T follicular helper cell (primary cell): Measurements from ENCODE around the gene ANKMY1.
A peak's percentile ranks its signal among the peaks of the same experiment; 100 is the strongest.

Experiments
- DNase-seq: peaks from one replicate; pipeline ENCODE4 v3.0.0-alpha.2; 2020; ENCODE audit warnings: low read depth
- total RNA-seq, 2 experiments: gene quantifications; one replicate each; lab custom pipeline; 2026; lab: John Stamatoyannopoulos, UW

The ANKMY1 gene, protein sequence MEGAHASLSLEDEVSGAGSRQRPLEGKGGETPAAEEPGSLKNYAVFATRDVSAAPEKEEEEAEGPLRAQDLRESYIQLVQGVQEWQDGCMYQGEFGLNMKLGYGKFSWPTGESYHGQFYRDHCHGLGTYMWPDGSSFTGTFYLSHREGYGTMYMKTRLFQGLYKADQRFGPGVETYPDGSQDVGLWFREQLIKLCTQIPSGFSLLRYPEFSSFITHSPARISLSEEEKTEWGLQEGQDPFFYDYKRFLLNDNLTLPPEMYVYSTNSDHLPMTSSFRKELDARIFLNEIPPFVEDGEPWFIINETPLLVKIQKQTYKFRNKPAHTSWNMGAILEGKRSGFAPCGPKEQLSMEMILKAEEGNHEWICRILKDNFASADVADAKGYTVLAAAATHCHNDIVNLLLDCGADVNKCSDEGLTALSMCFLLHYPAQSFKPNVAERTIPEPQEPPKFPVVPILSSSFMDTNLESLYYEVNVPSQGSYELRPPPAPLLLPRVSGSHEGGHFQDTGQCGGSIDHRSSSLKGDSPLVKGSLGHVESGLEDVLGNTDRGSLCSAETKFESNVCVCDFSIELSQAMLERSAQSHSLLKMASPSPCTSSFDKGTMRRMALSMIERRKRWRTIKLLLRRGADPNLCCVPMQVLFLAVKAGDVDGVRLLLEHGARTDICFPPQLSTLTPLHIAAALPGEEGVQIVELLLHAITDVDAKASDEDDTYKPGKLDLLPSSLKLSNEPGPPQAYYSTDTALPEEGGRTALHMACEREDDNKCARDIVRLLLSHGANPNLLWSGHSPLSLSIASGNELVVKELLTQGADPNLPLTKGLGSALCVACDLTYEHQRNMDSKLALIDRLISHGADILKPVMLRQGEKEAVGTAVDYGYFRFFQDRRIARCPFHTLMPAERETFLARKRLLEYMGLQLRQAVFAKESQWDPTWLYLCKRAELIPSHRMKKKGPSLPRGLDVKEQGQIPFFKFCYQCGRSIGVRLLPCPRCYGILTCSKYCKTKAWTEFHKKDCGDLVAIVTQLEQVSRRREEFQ
- 23.7 to 68.9 reads per million in 2 experiments for total RNA-seq

DNA sequence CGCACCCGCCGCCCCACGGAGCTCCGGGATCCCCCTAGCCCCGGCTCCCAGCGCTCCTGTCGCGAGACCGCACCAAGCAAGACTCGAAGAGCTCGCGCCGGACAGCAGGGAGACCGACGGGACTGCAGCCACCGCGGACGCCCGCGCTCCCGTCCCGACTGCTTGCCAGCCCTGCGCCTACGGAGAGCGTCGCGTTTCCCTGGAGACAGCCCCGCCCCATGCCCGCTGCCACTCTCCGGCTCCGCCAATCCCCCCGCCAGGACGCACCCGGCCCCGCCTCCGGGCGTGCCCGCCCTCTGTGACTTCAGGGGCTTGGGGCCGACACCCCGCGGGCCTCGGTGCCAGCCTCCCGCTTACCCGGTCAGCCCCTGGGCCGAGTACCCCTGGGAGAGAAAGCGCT lies at the start of gene ANKMY1:
TSS of gene ANKMY1 (minus strand) at position 181 of the 400 bp plus-strand sequence. CDS start 653 bp downstream, outside the sequence.
- DNase-seq = peak; percentile 48

DNA sequence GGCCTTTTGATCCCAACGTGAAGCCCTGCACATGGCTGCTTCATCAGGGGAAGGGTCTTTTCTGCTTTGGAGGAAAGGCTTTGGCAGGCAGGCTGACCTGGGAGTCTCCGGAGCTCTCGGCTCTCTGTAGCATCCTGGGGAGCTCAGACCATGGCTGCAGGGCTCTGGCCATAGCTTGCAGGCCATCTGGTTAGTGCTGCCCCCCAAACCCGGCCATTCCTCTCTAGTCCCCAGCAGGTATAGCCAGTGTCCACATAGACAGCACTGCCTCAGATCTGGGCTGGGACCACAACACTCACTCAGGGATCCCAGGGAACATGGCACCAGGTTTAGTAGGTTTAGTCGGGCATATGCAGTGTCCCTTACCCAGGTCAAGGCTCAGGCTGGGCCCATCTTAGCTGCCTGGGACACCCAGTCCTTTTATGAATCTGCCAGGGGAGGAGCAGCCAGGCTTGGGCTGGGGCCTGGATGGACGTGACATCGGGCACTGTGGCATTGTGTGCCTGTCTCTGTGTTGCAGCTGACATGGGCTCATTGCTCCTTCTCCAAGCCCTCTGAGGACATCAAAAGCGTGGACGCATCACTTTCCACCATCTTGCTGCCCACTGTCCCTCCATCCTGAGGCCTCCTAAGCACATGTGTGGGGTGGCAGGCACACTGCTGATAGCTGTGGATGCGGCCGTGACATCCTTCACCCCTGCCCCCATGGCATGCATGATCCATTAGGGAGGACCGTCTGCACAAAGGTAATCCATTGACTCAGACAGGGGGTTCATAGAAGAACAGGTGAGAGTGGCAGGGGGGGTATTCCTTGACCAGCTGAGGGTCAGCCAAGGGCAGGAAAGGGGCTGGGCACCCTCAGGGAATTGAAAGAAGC lies 48.3 kb upstream of the ANKMY1 start:
- no peak for DNase-seq

DNA sequence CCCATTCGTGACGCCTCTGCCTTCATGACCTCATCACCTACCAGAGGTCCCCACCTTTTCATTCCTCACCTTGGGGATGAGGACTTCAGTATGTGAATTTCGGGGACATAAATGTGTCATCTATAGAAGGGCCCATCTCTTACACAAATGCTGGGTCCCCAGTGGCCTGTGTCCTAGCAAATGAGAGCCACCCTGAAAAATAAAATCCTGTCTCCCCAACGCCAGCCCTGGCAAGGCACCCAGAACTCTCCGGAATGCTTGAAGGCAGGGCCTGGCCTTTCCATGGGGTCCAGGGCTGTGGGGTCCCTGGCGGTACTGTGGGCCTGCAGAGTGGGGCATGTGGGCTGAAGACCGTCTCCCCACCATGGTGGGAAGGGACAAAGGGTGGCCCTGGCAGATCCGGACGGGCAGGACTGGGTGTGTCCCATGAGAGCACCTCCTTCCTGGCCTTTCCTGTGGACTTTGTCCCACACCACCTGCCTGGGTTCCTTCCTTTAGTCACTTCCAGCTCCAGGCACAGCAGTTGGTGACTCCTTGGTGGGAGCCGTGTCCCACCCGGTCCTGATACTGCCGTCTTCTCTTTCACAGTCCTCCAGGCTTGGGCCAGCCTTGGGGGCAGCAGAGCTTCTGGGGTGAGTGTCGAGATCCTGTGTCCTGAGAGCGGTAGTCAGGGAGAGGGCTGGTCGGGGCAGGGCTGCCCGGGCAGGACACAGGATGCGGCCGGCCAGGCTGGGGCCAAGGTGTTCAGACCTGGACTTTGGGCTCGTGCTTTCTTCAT lies 47.3 kb upstream of the ANKMY1 start:
- DNase-seq = no peak

DNA sequence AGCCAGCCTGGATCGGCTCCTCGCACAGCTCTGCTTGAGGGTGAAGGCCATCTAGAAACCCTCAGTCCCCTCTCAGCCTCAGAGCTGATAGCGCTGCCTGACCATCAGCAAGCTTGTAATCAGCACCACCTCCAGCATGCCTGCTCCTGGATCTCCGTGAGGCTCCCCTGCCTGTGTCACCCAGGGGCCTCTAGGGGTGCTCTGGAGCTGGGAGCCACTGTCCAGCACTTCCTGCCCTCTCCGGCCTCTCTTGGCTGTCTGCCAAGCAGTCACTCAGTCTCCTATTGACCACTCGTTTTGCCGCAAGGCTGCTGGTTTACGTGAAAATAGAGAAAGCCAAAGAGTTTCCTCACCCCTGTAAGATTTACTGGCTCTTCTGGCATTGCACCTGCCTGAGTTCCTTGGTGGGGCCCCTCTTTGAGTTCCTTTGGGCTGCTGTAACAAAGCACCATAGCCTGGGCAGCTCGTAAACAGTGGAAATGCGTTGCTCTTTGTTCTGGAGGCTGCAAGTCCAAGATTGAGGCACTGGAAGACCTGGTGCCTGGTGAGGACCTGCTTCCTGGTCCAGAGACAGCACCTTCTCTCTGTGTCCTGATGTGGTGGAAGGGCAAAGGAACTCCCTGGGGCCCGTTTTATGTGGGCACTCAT lies 46.6 kb upstream of the ANKMY1 start:
- no peak for DNase-seq

DNA sequence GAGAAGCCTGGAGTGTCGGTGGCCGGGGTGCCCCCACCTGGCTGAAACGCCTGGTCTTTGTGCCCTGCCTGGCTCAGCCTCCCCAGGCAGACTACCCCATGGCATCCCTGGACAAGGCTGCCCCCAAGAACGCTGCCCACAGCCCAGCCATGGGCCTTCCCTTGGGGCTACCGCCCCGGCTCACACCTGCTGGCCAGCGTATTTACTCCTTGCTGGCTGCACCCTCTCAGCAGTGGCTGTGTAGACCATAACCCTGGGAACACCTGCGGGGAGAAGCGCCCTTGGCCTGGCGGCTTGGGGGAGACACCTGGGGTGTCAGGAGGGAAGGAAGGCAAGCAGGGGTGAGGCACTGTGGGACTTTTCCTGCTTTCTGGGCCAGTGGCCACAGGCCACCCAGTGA lies 46.1 kb upstream of the ANKMY1 start:
- no peak for DNase-seq

DNA sequence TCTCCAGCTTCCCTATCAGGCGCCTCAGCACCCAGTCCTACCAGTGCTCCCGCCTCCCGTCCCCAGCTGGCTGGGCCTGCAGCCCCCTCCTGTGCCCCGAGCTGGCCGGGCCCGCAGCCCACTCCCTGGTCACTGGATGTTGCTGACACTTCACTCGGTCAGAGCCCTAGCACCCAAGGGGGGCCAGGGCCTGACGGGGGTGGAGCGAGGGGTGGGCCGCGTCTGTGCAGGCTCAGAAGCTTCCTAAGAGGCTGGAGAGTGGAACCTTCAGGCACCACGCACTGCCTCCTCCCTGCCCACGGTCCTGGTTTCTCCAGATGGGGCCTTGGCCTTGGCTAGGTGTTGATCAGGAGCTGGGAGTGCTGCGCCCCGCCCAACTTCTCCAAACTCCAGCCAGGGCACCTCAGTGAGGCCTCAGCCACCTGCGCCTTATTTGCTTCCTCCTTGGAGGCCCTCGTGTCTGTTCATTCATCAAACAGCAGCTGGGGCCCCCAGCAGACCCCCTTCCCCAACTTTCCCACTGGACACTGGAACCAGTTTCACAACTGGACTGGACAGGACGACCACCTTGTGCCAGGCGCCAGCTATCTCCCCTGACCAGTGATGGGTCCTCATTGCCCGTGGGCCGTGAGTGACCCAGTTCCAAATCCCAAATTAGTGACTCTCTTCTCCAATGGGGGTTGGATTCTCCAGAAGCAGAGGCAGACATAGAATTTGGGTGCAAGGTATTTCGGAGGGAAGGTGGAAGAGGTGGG lies 45.5 kb upstream of the ANKMY1 start:
- no peak for DNase-seq

DNA sequence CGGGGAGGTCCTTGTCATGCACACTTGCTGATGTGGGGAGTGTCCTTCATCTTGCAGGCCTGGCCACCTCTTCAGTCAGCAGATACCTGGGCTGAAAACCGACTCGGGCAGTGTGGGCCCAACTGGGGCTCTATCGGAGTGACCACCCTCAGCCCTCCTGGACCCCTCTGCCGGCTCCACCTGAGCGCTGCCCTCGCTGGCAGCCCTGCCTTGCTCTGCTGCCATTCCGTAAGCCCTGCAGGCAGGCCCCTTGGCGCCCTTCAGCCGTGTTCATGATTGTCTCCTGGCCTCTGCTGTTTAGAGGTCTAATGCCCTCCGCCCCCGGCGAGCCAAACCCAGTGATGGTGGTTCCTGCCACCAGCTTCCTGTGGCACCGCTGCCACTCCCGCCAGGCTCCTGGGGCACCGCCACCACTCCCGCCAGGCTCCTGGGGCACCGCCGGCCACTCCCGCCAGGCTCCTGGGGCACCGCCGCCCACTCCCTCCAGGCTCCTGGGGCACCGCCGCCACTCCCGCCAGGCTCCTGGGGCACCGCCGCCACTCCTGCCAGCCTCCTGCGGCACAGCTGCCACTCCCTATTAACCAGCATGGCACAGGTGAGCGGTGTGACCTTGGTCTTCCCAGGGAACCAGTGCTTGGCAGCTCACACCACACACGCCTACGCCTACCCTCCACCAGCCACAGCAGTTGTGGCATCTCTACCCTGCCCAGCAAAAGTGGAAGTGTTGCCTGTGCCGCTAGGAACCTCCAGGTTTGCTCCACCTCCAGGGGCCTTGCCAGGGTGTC lies 44.7 kb upstream of the ANKMY1 start:
- no peak for DNase-seq

DNA sequence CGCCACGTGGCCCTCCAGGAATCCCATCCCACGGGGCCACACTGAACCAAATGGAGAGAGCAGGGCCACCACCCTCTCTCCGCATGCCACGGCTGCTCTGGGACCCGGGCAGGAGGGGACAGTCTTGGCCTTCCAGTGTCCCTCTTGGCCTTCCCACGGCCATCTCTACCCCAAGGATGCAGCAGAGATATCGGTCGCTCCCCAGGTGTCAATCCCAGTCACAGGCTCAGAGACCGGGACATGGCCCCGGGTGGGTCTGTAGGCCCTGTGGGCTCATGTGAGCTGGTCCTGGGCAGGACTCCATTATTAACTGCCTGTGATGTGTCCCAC lies 44.0 kb upstream of the ANKMY1 start:
- DNase-seq = no peak

DNA sequence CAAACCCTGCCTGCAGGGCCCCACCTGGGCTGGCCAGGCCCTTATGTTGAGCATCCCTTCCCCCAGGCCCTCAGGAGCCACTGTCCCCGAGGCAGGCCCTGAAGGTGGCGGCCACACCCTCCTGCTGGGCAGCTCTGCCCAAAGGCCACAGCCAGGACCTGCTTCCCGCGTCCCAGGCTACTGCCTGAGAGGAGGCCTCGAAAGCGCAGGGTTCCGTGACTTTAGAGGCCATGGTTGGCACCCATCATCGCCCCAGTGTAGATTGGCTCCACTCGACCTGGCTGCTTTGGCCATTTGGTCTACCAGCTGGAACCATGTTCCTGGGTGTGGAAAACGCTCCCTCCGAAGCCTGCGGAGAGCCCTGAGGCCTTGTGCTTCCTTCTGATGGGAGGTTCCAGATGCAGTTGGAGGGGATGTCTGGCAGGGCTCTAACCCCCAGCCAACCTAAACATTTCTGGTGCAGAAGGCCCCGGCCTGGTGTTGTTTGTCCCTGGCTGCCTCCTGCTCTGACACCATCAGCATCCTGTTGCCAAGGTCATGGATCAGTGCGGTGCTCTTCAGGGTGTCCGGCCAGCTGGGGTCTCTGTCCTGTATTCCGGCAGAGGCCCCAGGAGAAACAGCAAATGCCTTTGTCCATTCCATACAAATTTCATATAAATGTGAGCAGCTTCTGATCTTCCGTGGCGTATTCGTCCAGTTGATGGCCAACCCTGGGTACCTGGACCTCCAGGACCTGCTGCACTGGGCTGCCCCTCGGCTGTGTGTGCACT lies 43.5 kb upstream of the ANKMY1 start:
- no peak for DNase-seq

DNA sequence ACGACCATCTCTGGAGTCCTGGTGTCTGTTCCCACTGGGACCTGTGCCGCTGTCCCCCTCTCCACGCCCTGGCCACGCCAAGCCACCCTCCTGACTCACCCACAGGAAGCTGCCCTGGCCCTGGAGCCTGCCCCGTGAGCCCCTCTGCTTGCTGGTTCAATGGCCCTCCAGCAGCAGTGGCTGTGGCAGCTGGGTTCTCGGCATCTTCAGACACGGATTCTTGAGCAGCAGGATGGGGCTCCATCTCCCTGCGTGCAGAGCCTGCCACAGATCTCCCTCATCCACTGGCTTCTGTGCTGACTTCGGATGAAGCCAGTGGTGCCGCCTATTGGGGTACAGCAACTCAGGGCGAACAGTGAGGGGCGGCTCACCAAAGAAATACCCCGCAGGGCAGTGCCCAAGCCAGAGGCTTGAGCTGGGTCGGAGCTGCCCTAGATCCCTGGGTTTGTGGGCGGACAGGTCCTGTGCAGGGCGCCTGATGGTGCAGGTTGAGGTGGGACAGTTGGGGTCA lies 42.7 kb upstream of the ANKMY1 start:
- no peak for DNase-seq

DNA sequence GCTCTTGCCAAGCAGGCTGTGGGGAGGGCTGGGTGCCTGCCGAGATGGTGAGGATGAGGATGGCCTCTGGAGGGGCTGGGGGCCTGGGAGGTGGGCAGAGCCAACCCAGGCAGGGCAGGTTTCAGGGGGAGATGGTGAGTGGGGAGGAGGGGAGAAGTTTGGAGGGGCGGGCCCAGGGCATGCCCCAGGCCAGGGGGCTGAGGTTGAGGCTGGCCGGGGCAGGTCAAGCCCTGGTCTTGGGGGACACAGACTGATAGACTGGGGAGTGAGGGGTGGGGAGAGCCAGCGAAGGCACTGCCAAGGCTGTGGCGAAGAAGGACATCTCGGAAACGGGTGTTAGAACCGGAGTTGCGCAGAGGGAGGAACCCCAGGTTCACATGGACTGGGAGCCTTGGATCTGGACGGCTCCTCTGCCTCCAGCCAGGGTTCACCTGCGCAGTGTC lies 41.4 kb upstream of the ANKMY1 start:
- DNase-seq = no peak

DNA sequence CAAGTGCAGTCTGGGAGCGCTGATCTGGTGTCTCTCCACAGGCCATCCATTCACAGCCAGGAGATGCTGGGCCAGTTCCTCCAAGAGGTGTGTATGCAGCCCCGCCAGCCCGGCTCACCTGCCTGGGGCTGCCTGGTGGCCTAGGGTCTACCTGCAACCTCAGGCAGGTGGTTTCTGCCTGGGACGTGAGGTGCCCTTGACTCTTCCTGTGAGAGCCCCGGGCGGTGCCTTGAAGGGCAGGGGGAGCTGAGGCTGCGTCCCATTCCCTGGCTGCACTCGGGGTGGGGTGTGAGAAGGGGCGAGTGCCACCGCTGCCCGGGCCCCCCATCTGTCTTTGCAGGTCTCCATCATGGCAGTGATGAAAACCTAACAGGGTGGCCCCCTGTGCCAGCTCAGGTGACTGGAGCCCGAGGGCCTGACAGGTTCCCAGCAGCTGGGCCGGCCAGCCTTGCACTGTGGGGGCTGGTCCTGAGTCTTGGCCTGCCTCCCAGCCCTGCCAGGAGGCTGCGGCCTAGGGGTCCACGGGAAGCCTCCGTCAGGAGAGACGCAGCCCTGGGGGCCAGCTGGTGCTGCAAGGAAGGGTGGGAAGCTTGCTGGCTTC lies 40.6 kb upstream of the ANKMY1 start:
- no peak for DNase-seq

DNA sequence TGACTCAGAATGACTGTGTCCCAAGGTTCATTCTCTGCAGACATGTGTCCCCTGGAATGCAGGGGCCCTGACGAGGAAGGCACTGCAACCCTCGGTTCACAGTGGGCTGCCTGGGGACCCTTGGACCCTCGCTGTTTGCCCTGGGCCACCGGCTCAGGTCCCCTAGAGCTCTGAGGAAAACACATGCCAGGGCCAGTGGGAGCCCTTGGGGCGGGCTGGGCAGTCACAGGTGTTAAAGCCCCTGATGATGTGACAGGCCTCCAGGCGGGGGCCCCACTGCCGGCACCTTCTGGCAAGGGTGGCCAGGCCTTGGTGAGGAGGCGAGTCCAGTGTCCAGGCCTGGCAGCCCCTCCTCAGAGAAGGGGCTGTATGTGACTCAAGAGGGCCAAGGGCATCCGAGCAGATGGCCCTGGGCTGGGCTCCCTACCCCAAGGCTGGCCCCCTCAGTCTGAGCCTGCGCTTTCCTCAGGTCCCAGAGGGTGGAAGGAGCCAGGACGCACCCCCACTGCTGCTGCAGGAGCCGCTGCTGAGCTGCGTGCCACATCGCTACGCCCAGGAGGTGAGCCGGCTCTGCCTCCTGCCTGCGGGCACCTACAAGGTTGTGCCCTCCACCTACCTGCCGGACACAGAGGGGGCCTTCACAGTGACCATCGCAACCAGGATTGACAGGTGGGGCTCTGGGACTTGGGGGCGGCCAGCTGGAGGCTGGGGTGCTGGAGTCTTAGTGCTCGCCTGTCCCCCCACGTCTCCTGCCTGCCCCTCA lies 39.8 kb upstream of the ANKMY1 start:
- DNase-seq = no peak

DNA sequence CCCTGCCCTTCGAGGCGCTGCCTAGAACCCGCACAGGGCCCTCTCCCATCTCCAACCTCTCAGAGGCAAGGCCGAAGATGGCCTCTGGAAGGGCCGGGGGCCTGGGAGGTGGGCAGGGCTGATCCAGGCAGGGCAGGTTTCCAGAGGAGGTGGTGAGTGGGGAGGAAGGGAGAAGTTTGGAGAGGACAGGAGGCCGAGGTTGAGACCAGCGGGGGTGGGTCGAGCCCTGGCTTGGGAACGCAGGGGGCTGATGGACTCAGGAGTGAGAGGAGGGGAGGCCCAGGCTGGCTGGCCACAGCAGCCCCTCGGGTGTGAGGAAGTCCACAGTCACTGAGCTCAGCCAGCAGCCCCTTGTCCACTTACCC lies 39.2 kb upstream of the ANKMY1 start:
- no peak for DNase-seq

DNA sequence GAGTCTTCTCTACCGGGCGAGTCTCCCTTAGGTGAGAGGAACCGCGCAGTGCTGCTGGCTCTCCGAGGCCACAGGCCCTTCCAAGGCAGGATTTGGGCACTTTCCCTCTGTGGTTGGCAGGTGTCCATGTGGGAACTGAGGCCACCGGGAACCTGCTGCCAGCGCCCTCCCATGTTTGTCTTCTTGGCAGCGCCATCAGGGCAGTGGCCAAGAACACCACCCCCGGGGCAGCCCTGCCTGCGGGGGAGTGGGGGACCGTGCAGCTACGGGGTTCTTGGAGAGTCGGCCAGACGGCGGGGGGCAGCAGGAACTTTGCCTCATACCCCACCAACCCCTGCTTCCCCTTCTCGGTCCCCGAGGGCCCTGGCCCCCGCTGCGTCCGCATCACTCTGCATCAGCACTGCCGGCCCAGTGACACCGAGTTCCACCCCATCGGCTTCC lies 38.7 kb upstream of the ANKMY1 start:
- DNase-seq = no peak

DNA sequence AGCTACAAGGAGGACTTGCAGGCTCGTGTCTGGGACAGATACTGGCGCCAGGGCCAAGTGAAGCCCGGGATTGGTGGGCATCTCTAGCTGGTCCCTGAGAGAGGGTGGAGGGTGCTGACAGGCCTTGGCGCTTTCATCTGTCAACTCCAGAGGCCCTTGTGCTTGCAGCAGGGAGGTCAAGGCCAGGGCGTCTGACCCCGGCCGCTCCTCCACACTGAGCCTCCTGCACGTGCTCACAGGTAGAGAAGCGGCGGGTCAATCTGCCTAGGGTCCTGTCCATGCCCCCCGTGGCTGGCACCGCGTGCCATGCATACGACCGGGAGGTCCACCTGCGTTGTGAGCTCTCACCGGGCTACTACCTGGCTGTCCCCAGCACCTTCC lies 38.3 kb upstream of the ANKMY1 start:
- no peak for DNase-seq
